NCI-H2081 treated with DMSO at 0.1 percent for 48 hours (cell line): Measurements from ENCODE around the gene CLDN18.

ENCODE experiments used
- DNase-seq: peaks from one replicate; lab custom pipeline; 2025; lab: John Stamatoyannopoulos, UW

Gene CLDN18

GRCh38 chr3:138062626-138063025 is 52.7 kb downstream of the CLDN18 start:
- no peak for DNase-seq

DNA sequence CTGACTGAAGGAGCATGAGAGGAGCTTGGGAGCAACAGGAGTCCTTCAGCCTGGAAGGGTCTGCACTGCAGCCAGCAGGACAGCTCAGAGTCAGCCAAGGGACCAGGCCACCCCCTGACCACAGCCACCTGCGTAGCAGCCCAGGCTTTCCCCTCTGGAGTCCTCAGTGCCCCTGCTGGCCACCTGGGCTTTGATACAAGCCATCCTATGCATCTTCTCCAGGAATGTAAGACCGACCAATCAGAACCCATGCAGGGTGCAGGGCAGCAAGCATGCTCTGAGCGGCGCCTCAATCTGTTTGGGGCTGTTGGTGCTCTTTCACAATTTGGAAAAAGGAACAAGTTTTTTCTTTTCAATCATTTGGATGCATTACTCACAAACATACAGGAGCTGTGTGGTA is 53.5 kb downstream of the CLDN18 start:
- DNase-seq, result no peak

DNA sequence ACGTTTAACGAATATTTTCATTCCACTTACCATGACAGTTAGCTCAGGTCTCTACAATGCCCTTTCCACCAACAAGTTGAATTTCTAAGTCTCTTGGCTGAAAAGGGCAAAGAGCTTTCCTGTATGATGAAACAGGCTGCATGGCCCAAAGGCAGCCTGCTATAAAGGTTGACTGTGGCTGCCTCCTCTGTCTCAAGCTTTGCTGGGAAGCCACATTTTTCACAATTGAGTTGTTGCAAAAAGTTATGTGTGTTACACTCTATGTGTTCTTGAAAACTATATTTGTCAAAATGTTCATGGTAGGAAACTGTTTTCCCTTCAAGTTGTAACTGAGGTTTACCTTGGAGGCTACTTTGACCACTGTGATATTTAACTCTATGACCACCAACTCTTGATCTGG is 56.0 kb downstream of the CLDN18 start:
- DNase-seq, result no peak

GRCh38 chr3:138066383-138066782 is 56.4 kb downstream of the CLDN18 start:
- no peak for DNase-seq

GRCh38 chr3:138066972-138067371 is 57.0 kb downstream of the CLDN18 start:
- no peak for DNase-seq

- DNase-seq, result no peak
Observed at GRCh38 chr3:138068046-138068445, 58.1 kb downstream of the CLDN18 start.

DNA sequence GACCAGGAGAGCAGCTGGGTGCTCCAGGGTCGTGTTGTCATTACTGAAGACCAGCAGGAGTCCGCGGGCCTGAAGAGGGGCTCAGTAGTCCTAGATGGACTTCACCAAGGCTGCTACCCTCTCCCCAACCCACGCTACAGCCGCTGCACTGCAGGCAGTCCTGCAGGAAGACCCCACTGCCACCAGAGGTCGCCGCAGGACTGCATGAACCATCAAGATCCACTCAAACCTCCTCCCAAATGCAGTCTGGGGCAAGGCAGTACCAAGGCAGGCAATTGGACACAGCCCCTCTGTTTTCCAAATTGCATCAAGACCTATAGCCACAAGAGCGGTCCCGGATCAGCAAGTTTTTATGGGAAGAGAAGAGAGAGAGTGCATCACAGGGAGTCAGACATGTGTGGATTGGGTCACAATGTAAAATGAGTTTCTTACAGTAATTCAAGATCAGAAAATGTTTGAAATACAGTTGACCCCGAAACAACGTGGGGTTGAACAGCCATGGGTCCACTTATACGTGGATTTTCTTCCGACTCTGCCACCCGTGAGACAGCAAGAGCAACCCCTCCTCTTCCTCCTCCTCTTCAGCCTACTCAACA is 58.7 kb downstream of the CLDN18 start:
- peak; percentile 40 for DNase-seq

DNA sequence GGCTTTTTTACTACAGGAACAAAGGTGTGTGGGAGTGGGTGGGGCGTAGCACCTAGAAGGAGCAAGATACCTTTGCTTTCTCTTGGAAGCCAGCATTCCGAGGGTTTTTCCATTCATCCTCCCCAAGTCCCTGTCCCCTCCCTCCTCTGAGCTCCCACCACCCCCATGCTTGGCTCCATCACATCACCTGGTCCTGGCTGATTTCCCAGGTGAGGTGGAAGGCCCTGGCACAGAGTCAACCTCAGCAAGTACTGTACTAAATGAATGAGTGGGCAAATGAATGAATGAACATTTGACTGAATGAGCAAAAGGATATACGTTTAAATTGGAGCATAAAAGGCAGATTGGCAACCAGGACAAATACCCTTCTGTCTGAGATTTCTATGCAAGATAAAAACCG is 60.0 kb downstream of the CLDN18 start:
- DNase-seq, result no peak

- DNase-seq, result no peak
Observed at GRCh38 chr3:138072796-138073195, 62.8 kb downstream of the CLDN18 start.

DNA sequence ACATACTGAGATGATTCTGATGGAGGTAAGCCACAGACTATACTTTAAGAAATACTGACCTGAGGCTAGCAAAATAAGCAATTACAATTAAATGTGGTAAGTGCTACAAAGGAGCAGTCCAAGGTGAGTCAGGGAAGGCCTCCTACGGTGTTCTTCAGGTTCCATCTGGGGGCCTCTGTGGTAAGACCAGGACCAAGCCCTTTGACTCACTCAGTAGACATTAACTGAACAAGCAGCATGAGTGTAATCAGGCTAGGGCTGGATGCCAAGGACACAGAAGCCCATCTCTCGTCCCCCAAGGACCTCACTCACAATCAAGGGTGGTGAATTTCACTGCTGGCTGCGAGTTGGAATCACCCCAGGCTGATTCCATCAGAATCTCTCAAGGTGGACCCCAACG is 68.1 kb downstream of the CLDN18 start:
- DNase-seq, result no peak

DNA sequence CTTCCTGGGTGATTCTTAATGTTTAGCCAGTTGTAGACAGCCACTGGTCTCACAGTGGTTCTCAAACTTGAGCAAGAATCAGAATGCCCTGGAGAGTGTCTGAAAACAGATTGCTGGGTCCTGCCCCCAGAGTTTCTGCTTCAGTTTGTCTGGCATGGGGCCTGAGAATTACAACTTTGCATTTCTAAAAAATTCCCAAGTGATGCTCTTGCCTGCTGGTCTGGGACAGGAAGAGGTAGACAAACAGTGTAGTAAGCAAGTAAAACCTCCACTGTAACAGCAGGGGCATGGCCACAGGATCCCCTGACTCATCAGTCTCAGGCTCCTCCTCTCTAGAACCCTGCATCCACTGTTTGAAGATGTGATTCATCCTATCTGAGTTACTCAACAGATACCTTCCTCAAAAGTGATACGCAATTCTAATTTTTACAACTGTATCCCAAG is 69.0 kb downstream of the CLDN18 start:
- no peak for DNase-seq

DNA sequence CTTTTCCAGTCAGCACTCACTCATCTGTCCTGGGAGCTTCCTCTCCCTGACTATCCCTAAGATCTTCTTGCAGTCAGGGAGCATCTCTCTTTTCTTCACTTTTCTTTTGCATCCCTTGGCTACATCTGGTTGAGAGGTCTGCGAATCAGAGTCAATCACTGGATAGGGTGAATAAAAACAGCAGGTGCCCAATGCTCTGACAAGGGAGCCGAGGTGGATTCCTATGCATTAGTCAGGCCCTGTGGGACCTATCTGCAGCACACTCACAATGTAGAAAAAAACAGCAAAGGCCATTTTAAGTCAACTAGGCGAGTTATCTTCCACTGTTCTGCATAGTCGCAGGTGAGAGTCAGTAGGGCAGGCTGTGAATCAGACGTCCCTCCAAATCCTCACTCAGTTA is 69.9 kb downstream of the CLDN18 start:
- no peak for DNase-seq

DNA sequence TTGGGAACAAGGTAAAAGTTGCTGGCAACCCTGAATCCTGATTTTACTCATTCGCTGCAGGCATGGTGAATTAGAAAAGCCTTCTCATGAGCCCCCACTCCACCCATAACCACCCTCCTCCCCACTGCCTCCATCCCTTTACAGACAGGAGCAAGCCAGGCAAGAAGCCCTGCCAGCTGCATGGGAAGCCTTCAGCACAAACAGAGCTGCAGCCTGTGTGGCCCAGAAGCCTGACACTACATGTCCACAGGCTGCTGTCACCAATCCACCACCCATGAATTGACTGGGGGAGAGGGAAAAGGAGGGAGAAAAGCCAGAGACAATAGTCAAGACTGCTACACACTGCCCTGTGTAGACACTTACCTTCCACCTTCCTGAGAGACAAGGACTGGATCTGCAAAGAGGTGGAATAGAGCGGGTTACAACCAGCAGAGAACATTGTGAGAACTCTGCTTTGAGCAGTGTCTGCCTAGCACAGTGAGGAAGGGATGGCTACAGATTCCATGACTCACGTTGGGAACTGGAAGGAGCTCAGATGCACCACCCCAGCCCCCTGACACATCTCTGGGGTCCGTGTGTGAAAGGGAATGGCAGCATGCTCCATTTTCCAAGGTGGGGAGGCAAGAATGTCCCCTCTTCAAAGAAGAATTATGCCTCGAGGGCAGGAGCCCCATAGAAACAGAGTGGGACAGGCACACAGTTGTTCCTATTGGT is 71.6 kb downstream of the CLDN18 start:
- no peak for DNase-seq

- no peak for DNase-seq
Observed at GRCh38 chr3:138082085-138082991, 72.4 kb downstream of the CLDN18 start.

- DNase-seq, result no peak
Observed at GRCh38 chr3:138082992-138083386, 73.0 kb downstream of the CLDN18 start.
